ENCODE measurements around the gene RFC4.

Gene RFC4

GRCh38 chr3:186845756-186846155, 39.5 kb upstream of the RFC4 start:
- no peak for DNase-seq (ENCODE audit: low read depth)
- no peak overlapping the region for H3K4me3 ChIP-seq (ENCODE audit: low read depth, low read length)
- TF ChIP-seq CTCF (IDR thresholded peaks at IDR 0.05; ENCODE audit: insufficient read depth, low read depth, low read length, missing control alignments): no peak

DNA sequence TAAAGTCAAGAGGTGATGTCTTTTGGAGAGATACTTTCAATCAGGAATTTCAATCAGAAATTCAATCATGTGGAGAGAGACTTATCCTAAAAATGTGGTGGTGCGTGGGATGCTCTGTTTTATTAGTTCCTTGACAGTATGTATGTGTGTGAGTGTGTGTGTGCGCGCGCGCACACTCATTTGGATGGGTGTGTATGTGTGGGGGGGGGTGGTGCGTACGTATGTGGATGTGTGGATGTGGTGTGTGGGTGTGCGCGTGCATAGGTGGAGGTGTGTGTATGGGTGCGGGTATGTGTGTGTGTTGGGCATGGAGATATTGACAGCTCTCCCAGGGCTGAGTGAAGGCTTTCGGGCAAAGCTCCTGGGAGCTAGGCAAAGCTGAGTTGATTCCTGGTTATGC, 38.6 kb upstream of the RFC4 start:
- TF ChIP-seq CTCF (IDR thresholded peaks at IDR 0.05; ENCODE audit: insufficient read depth, low read depth, low read length, missing control alignments): no peak
- H3K4me3 ChIP-seq (ENCODE audit: low read depth, low read length): no peak overlapping the region
- DNase-seq (ENCODE audit: low read depth): no peak

GRCh38 chr3:186843039-186843432, 36.8 kb upstream of the RFC4 start:
- TF ChIP-seq CTCF (IDR thresholded peaks at IDR 0.05; ENCODE audit: insufficient read depth, low read depth, low read length, missing control alignments): no peak
- no peak overlapping the region for H3K4me3 ChIP-seq (ENCODE audit: low read depth, low read length)
- DNase-seq (ENCODE audit: low read depth): no peak

DNA sequence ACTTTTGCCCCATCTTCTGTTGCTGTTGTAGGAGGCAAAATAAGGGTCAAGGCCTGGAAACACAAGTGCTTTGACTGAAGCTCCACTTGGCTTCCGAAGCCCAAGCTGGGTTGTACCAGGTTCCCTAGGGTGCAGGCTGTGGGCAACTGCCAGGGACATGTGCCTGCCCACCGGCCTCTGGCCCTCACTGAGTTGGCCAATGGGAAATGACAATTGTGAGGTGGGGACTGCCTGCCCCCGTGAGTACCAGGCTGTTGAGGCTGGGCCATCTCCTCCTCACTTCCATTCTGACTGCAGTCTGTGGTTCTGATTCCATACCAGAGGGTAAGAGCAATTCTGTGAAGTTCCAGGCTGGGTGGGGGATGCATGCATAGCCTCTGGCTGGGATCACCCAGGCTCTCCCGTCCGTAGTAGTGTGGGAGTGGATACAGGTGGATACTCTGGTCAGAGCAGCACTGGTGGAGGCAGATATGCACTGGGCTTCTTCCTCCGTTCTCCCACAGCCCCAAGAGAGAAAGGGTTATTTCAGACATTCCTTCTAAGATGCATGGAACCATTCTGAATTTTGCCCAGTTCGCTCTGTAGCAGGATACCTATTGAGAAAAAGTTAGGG, 36.2 kb upstream of the RFC4 start, which contains the start of gene ADIPOQ:
Gene ADIPOQ (plus strand): TSS at position 285 of the 613 bp plus-strand sequence. CDS start 10,349 bp downstream, outside the sequence.
- no peak within 1 kb of the TSS for H3K4me3 ChIP-seq (ENCODE audit: low read depth, low read length)
- no peak for TF ChIP-seq CTCF (IDR thresholded peaks at IDR 0.05; ENCODE audit: insufficient read depth, low read depth, low read length, missing control alignments)
- no peak for DNase-seq (ENCODE audit: low read depth)

DNA sequence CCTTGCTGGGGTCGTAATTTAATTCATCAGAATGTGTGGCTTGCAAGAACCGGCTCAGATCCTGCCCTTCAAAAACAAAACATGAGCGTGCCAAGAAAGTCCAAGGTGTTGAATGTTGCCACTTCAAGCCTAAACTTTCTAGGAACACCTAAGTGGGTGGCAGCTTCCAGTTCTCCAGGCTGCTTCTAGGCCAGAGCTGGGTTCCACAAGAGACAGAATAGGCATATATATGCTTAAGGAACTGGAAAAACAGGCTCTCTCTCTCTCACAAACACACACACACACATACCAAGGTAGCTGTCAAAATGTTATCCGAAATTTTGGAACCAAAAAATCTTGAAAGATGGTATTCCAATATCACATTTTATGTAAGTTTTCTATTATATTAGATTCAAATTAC, 35.3 kb upstream of the RFC4 start:
- H3K4me3 ChIP-seq (ENCODE audit: low read depth, low read length): no peak overlapping the region
- DNase-seq (ENCODE audit: low read depth): no peak

GRCh38 chr3:186839874-186840641, 33.8 kb upstream of the RFC4 start:
- no peak for DNase-seq (ENCODE audit: low read depth)
- TF ChIP-seq CTCF (IDR thresholded peaks at IDR 0.05; ENCODE audit: insufficient read depth, low read depth, low read length, missing control alignments): no peak
- H3K4me3 ChIP-seq (ENCODE audit: low read depth, low read length): no peak overlapping the region

More for the DNA sequence above, 35.3 kb upstream of the RFC4 start:
- no peak for TF ChIP-seq CTCF (IDR thresholded peaks at IDR 0.05; ENCODE audit: insufficient read depth, low read depth, low read length, missing control alignments)
